ENCODE data around the gene GGCX.

The GGCX gene

DNA sequence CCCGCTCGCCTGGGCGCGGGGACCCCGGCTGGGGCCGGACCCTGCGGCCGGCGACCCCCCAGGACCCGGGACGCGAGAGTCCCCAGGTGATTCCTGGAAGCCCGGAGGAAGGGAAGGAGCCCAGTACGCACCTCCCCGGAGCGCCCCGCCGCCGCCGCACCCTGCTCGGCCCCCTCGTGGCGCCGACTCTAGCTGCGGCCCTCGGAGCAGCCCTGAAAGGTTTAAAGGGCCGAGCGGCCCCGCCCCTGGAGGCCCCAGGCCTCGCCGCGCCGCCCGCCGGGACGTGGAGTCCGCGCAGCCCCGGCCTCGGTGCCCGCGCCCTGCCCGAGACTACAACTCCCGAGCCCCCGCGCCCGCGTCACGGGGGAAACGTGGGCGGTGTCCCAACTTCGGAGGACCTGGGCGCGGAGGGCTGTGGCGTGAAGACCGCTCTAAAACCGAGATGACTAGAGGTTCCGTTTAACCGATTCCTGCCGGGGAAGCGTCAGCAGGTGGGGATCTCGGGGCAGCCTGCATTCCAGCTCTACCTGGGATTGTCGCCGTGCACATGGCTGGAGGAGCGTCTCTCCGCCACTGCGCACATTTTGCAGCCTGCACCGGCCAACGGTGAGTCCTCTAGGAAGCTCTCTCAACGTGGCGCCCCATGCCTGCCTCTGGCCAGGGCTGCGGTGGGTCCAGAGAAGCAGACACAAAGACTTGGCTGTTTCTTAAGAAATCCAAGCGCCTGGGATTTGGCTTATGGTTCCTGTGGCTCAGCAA, 41.4 kb upstream of the GGCX start, which contains the start of gene TMEM150A:
Gene TMEM150A (minus strand): TSS at position 223 of the 759 bp plus-strand sequence. CDS start 750 bp downstream, outside the sequence.
- POLR2A ChIA-PET, result interaction anchor here (0.6 to 1.7 kb wide), 4 partner anchors 7 to 63 kb away, joined by 3 to 5 read pairs (median 4); partner anchors contain the start of genes MAT2A and RNF181
- TF ChIP-seq, protein P1, sequence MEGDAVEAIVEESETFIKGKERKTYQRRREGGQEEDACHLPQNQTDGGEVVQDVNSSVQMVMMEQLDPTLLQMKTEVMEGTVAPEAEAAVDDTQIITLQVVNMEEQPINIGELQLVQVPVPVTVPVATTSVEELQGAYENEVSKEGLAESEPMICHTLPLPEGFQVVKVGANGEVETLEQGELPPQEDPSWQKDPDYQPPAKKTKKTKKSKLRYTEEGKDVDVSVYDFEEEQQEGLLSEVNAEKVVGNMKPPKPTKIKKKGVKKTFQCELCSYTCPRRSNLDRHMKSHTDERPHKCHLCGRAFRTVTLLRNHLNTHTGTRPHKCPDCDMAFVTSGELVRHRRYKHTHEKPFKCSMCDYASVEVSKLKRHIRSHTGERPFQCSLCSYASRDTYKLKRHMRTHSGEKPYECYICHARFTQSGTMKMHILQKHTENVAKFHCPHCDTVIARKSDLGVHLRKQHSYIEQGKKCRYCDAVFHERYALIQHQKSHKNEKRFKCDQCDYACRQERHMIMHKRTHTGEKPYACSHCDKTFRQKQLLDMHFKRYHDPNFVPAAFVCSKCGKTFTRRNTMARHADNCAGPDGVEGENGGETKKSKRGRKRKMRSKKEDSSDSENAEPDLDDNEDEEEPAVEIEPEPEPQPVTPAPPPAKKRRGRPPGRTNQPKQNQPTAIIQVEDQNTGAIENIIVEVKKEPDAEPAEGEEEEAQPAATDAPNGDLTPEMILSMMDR (IDR thresholded peaks at IDR 0.05; ENCODE audit: control extremely low read depth, extremely low read depth, low read depth, missing control alignments), result peak; percentile 30
- DNase-seq (ENCODE audit: extremely low spot score), result peak; percentile 93
- CTCF ChIA-PET, result interaction anchor here (0.7 to 2.2 kb wide), 7 partner anchors 9 to 50 kb away, joined by 3 to 7 read pairs (median 3); partner anchors contain the start of genes C2orf68 and GGCX

- DNase-seq (ENCODE audit: extremely low spot score), result peak; percentile 48
- TF ChIP-seq, protein P1 (IDR thresholded peaks at IDR 0.05; ENCODE audit: control extremely low read depth, extremely low read depth, low read depth, missing control alignments), result no peak
- ChIA-PET POLR2A (interaction anchor here (0.7 to 1.7 kb wide), 3 partner anchors 12 to 62 kb away, joined by 3 to 10 read pairs (median 5); partner anchors contain the start of gene MAT2A), CTCF (interaction anchor here (1.2 to 2.2 kb wide), 6 partner anchors 10 to 49 kb away, joined by 3 to 7 read pairs (median 4); partner anchors contain the start of gene C2orf68)
Measured at GRCh38 chr2:85601771-85602475, 40.6 kb upstream of the GGCX start.

DNA sequence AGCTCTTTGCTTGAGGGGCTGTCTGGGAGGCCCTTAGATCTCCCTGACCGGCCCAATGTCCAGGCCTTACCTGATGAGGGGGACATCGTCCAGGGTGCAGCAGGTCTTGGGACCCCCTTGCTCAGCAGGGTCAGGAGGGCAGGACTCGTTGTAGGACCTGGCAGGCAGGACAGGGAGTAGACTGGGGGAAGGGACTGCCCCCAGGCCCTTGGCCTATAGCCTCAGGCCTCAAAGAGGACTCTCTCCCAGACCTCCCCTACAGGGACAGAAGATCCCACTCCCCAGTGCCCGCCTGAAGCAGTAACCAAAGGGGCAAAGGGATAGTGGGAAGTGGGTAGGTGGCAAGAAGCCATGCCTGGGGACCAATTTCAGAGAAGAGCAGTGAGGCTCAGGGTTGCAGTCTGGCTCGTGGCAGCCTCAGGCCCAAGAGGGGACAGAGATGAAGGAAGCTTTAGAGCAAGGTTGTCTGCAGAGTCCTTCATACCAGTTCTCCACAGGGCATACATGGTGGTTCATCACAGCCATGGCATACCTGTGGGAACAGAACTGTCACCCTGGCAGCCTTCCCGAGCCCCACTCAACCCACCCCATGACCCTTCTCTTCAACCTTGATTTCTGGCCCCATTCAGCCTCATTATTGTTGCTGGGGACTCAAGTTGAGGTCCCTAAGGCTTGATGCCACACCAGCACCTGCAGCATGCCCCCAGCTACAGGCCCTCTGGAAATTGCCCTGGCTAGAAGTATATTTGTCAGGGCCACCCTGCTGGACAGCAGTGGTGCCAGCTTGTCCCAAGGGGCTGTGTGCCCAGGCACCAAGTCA, 39.9 kb upstream of the GGCX start:
- ChIA-PET CTCF (interaction anchor here (1.0 to 1.5 kb wide), 5 partner anchors 9 to 62 kb away, joined by 3 to 4 read pairs (median 3); partner anchors contain the start of gene MAT2A), POLR2A (interaction anchor here (0.7 to 1.7 kb wide), 3 partner anchors 11 to 62 kb away, joined by 5 to 10 read pairs (median 6); partner anchors contain the start of genes C2orf68 and MAT2A)
- no peak for DNase-seq (ENCODE audit: extremely low spot score)
- TF ChIP-seq, protein P1 (IDR thresholded peaks at IDR 0.05; ENCODE audit: control extremely low read depth, extremely low read depth, low read depth, missing control alignments), result no peak

- DNase-seq (ENCODE audit: extremely low spot score), result no peak
- TF ChIP-seq, protein P1 (IDR thresholded peaks at IDR 0.05; ENCODE audit: control extremely low read depth, extremely low read depth, low read depth, missing control alignments), result no peak
- ChIA-PET CTCF (interaction anchor here (1.0 to 1.3 kb wide), 3 partner anchors 10 to 61 kb away, joined by 3 to 4 read pairs (median 3); partner anchors contain the start of gene MAT2A), POLR2A (interaction anchor here (0.7 to 1.5 kb wide), 3 partner anchors 12 to 54 kb away, joined by 3 to 6 read pairs (median 4); partner anchors contain the start of gene C2orf68)
Measured at GRCh38 chr2:85600235-85600575, 38.9 kb upstream of the GGCX start.

GRCh38 chr2:85599468-85600234, 38.4 kb upstream of the GGCX start:
- POLR2A ChIA-PET, result interaction anchor here (0.7 to 1.5 kb wide), 4 partner anchors 10 to 53 kb away, joined by 3 to 6 read pairs (median 4); partner anchors contain the start of gene C2orf68

More at GRCh38 chr2:85599468-85600234, 38.4 kb upstream of the GGCX start:
- CTCF ChIA-PET, result interaction anchor here (1.2 kb wide), 1 partner anchor 9 kb away, joined by 4 read pairs; no protein-coding TSS in a partner anchor
- TF ChIP-seq, protein P1 (IDR thresholded peaks at IDR 0.05; ENCODE audit: control extremely low read depth, extremely low read depth, low read depth, missing control alignments), result no peak
- no peak for DNase-seq (ENCODE audit: extremely low spot score)

All from GM10248 (cell line).